ENCODE measurements around the gene WDR90. TPM values are rescaled to one million over a fixed set of nuclear protein-coding genes. Genes with fewer than 3 reads are reported as not detected.

Gene WDR90
- total and polyA plus RNA-seq, 4 donors: 7.5 to 60.9 (median 23.4) TPM

- H3K36me3 ChIP-seq (ENCODE audit: control insufficient read depth in 1 of 2, insufficient read depth in 2 of 2, low read length in 1 of 2): no peaks in the 10 kb centered on the region
- no peaks in the 10 kb centered on the region for H3K9me3 ChIP-seq (ENCODE audit: control insufficient read depth, low read length)
- intact Hi-C loops (cut with DNase I): no loop called here
- DNase-seq: no peak
- H3K4me1 ChIP-seq (ENCODE audit: control insufficient read depth in 1 of 2, insufficient read depth in 2 of 2, low read length in 2 of 2): no peaks in the 10 kb centered on the region
- WGBS, 2 donors: 87 to 91% methylated on average over 22 of the region's 22 CpGs
- ATAC-seq (ENCODE audit: low FRiP score): no peak
- no peaks in the 10 kb centered on the region for H3K27me3 ChIP-seq (ENCODE audit: control insufficient read depth in 1 of 2, insufficient read depth in 2 of 2, low read length in 1 of 2)
- H3K27ac ChIP-seq (ENCODE audit: low read depth in 1 of 2, low read length in 2 of 2): no peak overlapping the region
- no peak overlapping the region for H3K4me3 ChIP-seq (ENCODE audit: low read length in 2 of 2)
Observed at GRCh38 chr16:651844-652243, 2.7 kb downstream of the WDR90 start.

GRCh38 chr16:652454-653305, 3.5 kb downstream of the WDR90 start:
- intact Hi-C loops (cut with DNase I): no loop called here
- H3K9me3 ChIP-seq (ENCODE audit: control insufficient read depth, low read length): no peaks in the 10 kb centered on the region
- H3K36me3 ChIP-seq (ENCODE audit: control insufficient read depth in 1 of 2, insufficient read depth in 2 of 2, low read length in 1 of 2): no peaks in the 10 kb centered on the region
- no peak for ATAC-seq (ENCODE audit: low FRiP score)
- no peaks in the 10 kb centered on the region for H3K27me3 ChIP-seq (ENCODE audit: control insufficient read depth in 1 of 2, insufficient read depth in 2 of 2, low read length in 1 of 2)
- H3K4me3 ChIP-seq (ENCODE audit: low read length in 2 of 2): no peak overlapping the region
- H3K4me1 ChIP-seq (ENCODE audit: control insufficient read depth in 1 of 2, insufficient read depth in 2 of 2, low read length in 2 of 2): no peaks in the 10 kb centered on the region
- no peak for DNase-seq
- WGBS, 2 donors: 84 to 86% methylated on average over 28 of the region's 28 CpGs
- no peak overlapping the region for H3K27ac ChIP-seq (ENCODE audit: low read depth in 1 of 2, low read length in 2 of 2)

- intact Hi-C loops (cut with DNase I): no loop called here
- ATAC-seq (ENCODE audit: low FRiP score) (no peak), DNase-seq (no peak)
- no peak overlapping the region for H3K27ac ChIP-seq (ENCODE audit: low read depth in 1 of 2, low read length in 2 of 2)
- H3K36me3 ChIP-seq (ENCODE audit: control insufficient read depth in 1 of 2, insufficient read depth in 2 of 2, low read length in 1 of 2): no peaks in the 10 kb centered on the region
- no peak overlapping the region for H3K4me3 ChIP-seq (ENCODE audit: low read length in 2 of 2)
- no peaks in the 10 kb centered on the region for H3K4me1 ChIP-seq (ENCODE audit: control insufficient read depth in 1 of 2, insufficient read depth in 2 of 2, low read length in 2 of 2)
- no peaks in the 10 kb centered on the region for H3K27me3 ChIP-seq (ENCODE audit: control insufficient read depth in 1 of 2, insufficient read depth in 2 of 2, low read length in 1 of 2)
- H3K9me3 ChIP-seq (ENCODE audit: control insufficient read depth, low read length): no peaks in the 10 kb centered on the region
- 86 to 93% methylated on average over 12 of the region's 12 CpGs for whole genome bisulfite sequencing, 2 donors
Observed at GRCh38 chr16:654034-654433, 4.9 kb downstream of the WDR90 start.

- Histone ChIP-seq H3K9me3 (ENCODE audit: control insufficient read depth, low read length) (no peaks in the 10 kb centered on the region), H3K27ac (ENCODE audit: low read depth in 1 of 2, low read length in 2 of 2) (no peak overlapping the region), H3K4me3 (ENCODE audit: low read length in 2 of 2) (no peak overlapping the region), H3K27me3 (ENCODE audit: control insufficient read depth in 1 of 2, insufficient read depth in 2 of 2, low read length in 1 of 2) (no peaks in the 10 kb centered on the region), H3K36me3 (ENCODE audit: control insufficient read depth in 1 of 2, insufficient read depth in 2 of 2, low read length in 1 of 2) (no peaks in the 10 kb centered on the region), H3K4me1 (ENCODE audit: control insufficient read depth in 1 of 2, insufficient read depth in 2 of 2, low read length in 2 of 2) (no peaks in the 10 kb centered on the region)
- no peak for ATAC-seq (ENCODE audit: low FRiP score)
- intact Hi-C loops (cut with DNase I): no loop called here
- no peak for DNase-seq
- 94 to 95% methylated on average over 20 to 22 of the region's 22 CpGs for WGBS, 2 donors
Observed at GRCh38 chr16:657487-657886, 8.3 kb downstream of the WDR90 start.

- H3K36me3 ChIP-seq (ENCODE audit: control insufficient read depth in 1 of 2, insufficient read depth in 2 of 2, low read length in 1 of 2): no peaks in the 10 kb centered on the region
- WGBS, 2 donors: 91 to 92% methylated on average over 30 to 35 of the region's 35 CpGs
- no peaks in the 10 kb centered on the region for H3K4me1 ChIP-seq (ENCODE audit: control insufficient read depth in 1 of 2, insufficient read depth in 2 of 2, low read length in 2 of 2)
- no peaks in the 10 kb centered on the region for H3K9me3 ChIP-seq (ENCODE audit: control insufficient read depth, low read length)
- ATAC-seq (ENCODE audit: low FRiP score) (no peak), DNase-seq (no peak)
- no peak overlapping the region for H3K27ac ChIP-seq (ENCODE audit: low read depth in 1 of 2, low read length in 2 of 2)
- H3K27me3 ChIP-seq (ENCODE audit: control insufficient read depth in 1 of 2, insufficient read depth in 2 of 2, low read length in 1 of 2): no peaks in the 10 kb centered on the region
- no peak overlapping the region for H3K4me3 ChIP-seq (ENCODE audit: low read length in 2 of 2)
- intact Hi-C loops (cut with DNase I): no loop called here
Observed at GRCh38 chr16:658679-659571, 9.8 kb downstream of the WDR90 start.

- no peaks in the 10 kb centered on the region for H3K9me3 ChIP-seq (ENCODE audit: control insufficient read depth, low read length)
- no peak overlapping the region for H3K27ac ChIP-seq (ENCODE audit: low read depth in 1 of 2, low read length in 2 of 2)
- ATAC-seq (ENCODE audit: low FRiP score): no peak
- no peak overlapping the region for H3K4me3 ChIP-seq (ENCODE audit: low read length in 2 of 2)
- 89 to 90% methylated on average over 20 of the region's 20 CpGs for WGBS, 2 donors
- intact Hi-C loops (cut with DNase I): loop anchor here in 1 of 2 donors (10.0 kb wide), 1 partner anchor 265 kb away; the partner anchor contains the start of gene NME4
- no peaks in the 10 kb centered on the region for H3K27me3 ChIP-seq (ENCODE audit: control insufficient read depth in 1 of 2, insufficient read depth in 2 of 2, low read length in 1 of 2)
- no peaks in the 10 kb centered on the region for H3K4me1 ChIP-seq (ENCODE audit: control insufficient read depth in 1 of 2, insufficient read depth in 2 of 2, low read length in 2 of 2)
- H3K36me3 ChIP-seq (ENCODE audit: control insufficient read depth in 1 of 2, insufficient read depth in 2 of 2, low read length in 1 of 2): no peaks in the 10 kb centered on the region
- no peak for DNase-seq
Observed at GRCh38 chr16:659618-660017, 10.5 kb downstream of the WDR90 start.

GRCh38 chr16:660132-660458, 10.9 kb downstream of the WDR90 start:
- 70 to 77% methylated on average over 6 of the region's 6 CpGs for WGBS, 2 donors
- H3K27ac ChIP-seq (ENCODE audit: low read depth in 1 of 2, low read length in 2 of 2): no peak overlapping the region
- H3K27me3 ChIP-seq (ENCODE audit: control insufficient read depth in 1 of 2, insufficient read depth in 2 of 2, low read length in 1 of 2): no peaks in the 10 kb centered on the region
- no peaks in the 10 kb centered on the region for H3K36me3 ChIP-seq (ENCODE audit: control insufficient read depth in 1 of 2, insufficient read depth in 2 of 2, low read length in 1 of 2)
- intact Hi-C loops (cut with DNase I): loop anchor here in 1 of 2 donors (10.0 kb wide), 1 partner anchor 265 kb away; the partner anchor contains the start of gene NME4
- no peaks in the 10 kb centered on the region for H3K4me1 ChIP-seq (ENCODE audit: control insufficient read depth in 1 of 2, insufficient read depth in 2 of 2, low read length in 2 of 2)
- no peaks in the 10 kb centered on the region for H3K9me3 ChIP-seq (ENCODE audit: control insufficient read depth, low read length)
- DNase-seq: no peak
- no peak for ATAC-seq (ENCODE audit: low FRiP score)
- no peak overlapping the region for H3K4me3 ChIP-seq (ENCODE audit: low read length in 2 of 2)

- no peaks in the 10 kb centered on the region for H3K9me3 ChIP-seq (ENCODE audit: control insufficient read depth, low read length)
- H3K27ac ChIP-seq (ENCODE audit: low read depth in 1 of 2, low read length in 2 of 2): no peak overlapping the region
- ATAC-seq (ENCODE audit: low FRiP score) (peak; percentile 88), DNase-seq (peak; percentile 93 to 95)
- intact Hi-C loops (cut with DNase I): loop anchor here in 1 of 2 donors (10.0 kb wide), 1 partner anchor 266 kb away; the partner anchor contains the start of gene NME4
- H3K4me1 ChIP-seq (ENCODE audit: control insufficient read depth in 1 of 2, insufficient read depth in 2 of 2, low read length in 2 of 2): no peaks in the 10 kb centered on the region
- no peaks in the 10 kb centered on the region for H3K27me3 ChIP-seq (ENCODE audit: control insufficient read depth in 1 of 2, insufficient read depth in 2 of 2, low read length in 1 of 2)
- 35 to 50% methylated on average over 25 to 37 of the region's 43 CpGs for WGBS, 2 donors
- no peaks in the 10 kb centered on the region for H3K36me3 ChIP-seq (ENCODE audit: control insufficient read depth in 1 of 2, insufficient read depth in 2 of 2, low read length in 1 of 2)
- no peak overlapping the region for H3K4me3 ChIP-seq (ENCODE audit: low read length in 2 of 2)
Observed at GRCh38 chr16:660459-661183, 11.5 kb downstream of the WDR90 start.
